ENCODE data around the gene DLL1. TPM values are rescaled to one million over a fixed set of nuclear protein-coding genes. Genes with fewer than 3 reads are reported as not detected.

Gene DLL1
- total RNA-seq, 1 donor from 2014 or later, result 3.0 TPM

GRCh38 chr6:170295510-170296422 is 4.9 kb upstream of the DLL1 start:
- peak; percentile 16 to 43 for DNase-seq (ENCODE audit: low read depth in 2 of 2)

DNA sequence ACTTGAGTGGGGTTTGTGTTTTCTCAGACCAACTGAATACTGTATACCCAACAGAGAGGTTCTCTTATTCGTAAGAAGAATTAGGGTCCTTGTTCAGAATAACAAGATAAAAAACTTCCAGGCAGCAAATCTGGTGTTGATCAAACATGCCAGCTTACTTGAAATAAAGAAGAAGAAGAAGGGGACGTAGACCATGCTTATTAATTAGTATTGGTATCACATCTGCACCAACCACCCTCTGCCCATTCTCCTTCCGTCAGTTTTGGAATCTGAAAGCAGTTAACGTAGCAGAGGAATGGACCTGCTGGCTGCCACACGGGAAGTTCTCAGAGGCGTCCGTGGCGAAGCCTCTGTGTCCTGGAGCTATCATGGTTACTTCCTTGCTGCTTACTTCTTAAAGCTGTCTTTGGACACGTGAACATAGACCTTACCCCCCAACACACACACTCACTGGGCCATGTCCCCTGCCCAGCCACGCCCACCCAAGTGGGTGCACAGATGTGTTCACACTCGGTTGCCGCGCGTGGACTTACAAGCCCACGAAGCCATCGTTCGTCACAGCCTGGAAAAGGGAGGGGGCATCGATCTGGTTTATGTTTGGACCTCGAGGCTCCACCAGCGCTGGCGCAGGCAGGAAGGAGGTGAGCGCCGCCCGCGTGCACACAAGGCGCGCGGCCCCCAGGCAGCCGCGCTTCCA is 4.1 kb upstream of the DLL1 start:
- DNase-seq (ENCODE audit: low read depth in 2 of 2), result no peak

DNA sequence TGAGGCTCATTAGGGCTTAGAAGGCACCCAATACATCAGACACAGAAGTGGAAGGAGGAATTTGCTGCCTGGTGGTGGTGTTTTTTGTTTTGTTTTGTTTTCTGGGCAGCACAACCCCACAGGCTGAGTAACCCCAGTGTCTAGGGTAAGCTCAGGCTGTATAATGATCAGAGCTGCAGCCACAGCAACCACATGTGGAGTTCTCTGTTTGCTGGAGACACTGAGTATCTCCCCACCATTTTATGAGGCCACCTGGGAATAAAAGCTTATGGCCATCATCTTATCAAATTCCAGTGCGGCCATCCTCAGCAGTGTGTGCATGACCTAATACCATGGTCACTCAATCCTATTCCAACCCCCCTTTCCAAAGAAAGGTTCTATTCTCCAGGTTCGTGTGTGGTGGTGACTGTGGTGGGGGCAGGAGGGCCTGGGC is 3.4 kb upstream of the DLL1 start:
- DNase-seq (ENCODE audit: low read depth in 2 of 2), result no peak

DNA sequence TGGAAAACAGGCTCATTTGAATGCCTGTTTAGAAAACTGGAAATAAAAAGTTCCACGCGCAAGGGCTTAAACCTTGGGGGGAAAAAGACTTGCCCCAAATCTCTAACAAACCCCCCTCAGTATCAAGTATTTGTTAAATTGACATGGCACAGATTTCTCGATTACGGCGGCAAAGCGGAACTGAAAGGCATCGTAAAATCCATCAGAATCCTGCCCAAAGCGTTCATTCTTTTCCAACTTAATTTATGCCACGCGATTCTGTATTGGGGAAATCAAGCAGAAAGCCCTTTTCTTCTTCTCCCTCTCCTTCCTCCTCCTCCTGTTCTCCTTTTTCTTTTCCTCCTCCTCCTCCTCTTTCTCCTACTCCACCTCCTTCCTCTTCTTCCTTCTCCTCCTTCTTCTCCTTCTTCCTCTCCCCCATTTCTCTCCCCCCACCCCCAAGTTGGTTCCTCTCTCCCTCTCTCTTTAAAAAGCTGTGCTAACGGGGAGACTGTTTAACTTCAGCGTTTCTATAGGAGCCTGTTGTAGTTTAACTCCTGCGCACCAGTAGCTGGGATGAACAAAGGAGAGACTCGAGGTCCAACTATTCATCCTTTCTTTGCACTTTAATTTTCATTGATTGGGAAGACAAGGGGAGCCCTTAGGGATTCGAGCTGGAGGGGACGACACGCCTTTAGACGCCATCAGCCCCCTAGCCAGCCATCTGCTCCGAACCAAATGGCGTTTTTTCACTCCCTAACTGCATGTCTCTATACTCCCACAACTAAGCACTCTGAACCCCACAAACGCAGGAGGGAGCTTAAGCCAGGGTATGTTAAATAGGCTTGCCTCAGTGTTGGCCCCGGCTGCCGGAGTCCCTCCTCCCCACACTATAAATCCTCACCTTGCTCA is 2.7 kb upstream of the DLL1 start:
- no peak for DNase-seq (ENCODE audit: low read depth in 2 of 2)

- DNase-seq (ENCODE audit: low read depth in 2 of 2), result no peak
Observed at GRCh38 chr6:170292407-170293158, 1.7 kb upstream of the DLL1 start.

GRCh38 chr6:170292111-170292406 is 1.2 kb upstream of the DLL1 start:
- DNase-seq (ENCODE audit: low read depth in 2 of 2), result no peak

- peak; percentile 47 to 80 for DNase-seq (ENCODE audit: low read depth in 2 of 2)
Observed at GRCh38 chr6:170291271-170292110, 613 bp upstream of the DLL1 start.

DNA sequence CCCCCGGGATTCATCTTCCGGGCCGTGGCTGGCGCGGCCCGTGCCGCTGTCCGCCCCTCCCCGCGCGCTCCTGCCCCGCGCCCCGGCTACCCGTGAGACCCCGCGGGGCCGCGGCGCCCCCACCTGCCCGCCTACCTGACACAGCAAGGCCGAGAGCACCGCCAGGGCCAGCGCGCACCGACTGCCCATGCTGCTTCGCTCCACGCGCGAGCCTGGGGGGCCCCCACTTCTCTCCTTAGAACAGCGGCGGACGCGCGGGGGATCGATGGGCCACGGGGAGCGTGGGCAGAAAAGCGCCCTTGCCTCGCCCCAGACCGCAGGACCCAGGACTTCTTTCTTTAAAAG is 955 bp downstream of the DLL1 start:
- no peak for DNase-seq (ENCODE audit: low read depth in 2 of 2)

DNA sequence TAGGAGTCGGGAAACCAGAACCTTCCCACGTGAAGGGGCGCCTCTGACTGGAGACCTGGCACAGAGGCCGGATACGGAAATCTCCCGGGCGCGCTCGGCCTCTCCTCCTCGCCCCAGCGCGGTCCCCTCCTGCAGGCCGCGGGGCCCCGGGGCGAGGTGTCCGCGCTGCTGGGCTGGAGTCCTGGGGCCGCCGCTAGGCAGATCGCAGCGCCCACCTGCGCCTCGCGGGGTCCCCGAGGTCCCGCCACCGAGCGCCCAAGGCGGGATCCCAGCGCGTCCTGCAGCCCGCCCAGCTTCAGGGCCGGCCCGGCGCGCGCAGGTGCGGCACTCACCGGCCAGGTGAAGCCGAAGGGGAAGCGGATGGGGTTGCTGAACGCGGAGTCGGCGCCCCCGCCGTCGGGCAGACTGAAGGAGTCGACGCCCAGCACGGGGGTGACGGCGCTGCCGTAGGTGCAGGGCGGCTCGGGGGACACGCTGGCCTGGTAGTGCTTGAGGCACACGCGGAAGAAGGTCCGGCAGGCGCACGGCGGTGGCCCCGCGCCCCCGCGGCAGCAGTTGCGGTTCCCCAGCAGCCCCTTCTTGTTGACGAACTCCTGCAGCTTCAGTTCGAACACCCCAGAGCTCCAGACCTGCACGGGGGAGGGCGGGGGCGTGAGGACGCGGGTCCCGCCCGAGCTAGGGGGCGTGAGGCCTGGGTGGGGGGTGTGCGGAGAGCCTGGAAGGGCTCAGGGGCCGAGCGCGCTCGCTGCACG is 1.5 kb downstream of the DLL1 start:
- DNase-seq (ENCODE audit: low read depth in 2 of 2), result peak in 1 of 2 donors; percentile 24

- DNase-seq (ENCODE audit: low read depth in 2 of 2), result no peak
Observed at GRCh38 chr6:170288852-170289179, 2.1 kb downstream of the DLL1 start.

DNA sequence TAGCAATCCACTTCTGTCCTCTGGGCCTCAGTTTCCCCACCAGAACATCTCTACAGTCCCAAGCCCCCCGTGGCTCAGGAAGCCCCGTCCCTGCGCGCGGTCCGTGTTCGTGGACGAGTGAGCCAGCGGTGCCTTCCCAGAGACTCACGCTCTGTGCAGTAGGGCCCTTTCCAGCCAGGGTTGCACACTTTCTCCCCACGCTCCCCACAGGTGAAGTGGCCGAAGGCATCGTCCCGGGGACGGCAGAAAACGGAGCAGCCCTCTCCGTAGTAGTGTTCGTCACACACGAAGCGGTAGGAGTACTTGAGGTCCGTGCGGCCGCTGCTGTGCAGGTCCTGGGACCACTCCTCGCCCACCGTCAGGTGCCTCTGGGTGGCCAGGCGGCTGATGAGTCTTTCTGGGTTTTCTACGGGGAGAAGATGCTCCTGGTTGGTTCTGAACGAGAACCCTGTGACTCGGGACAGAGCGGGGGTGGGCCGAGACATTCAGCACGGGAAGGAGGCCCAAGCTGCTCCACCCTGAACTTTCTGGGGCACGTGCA is 2.7 kb downstream of the DLL1 start:
- DNase-seq (ENCODE audit: low read depth in 2 of 2), result no peak

- peak; percentile 45 to 83 for DNase-seq (ENCODE audit: low read depth in 2 of 2)
Observed at GRCh38 chr6:170287371-170287876, 3.5 kb downstream of the DLL1 start.

DNA sequence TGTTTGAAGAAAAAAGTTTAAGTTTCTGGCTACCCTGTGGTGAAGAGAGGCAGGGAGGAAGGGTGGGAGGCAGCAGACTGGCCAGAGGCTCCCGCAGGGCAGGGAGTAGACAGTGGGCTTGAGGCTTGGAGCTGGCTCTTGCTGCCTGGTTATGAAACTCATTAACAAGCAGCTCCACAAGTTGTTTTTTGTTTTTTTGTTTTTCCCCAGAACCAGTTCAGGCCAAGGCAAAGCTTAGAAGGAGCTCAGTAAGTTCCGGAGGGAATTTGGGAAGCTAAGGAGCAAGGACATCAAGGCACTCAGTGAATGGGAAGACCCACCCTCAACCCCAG is 4.0 kb downstream of the DLL1 start:
- DNase-seq (ENCODE audit: low read depth in 2 of 2), result no peak

GRCh38 chr6:170286246-170286933 is 4.5 kb downstream of the DLL1 start:
- DNase-seq (ENCODE audit: low read depth in 2 of 2), result peak in 1 of 2 donors; percentile 58

- no peak for DNase-seq (ENCODE audit: low read depth in 2 of 2)
Observed at GRCh38 chr6:170285482-170285881, 5.4 kb downstream of the DLL1 start.

- no peak for DNase-seq (ENCODE audit: low read depth in 2 of 2)
Observed at GRCh38 chr6:170284866-170285469, 5.9 kb downstream of the DLL1 start.

DNA sequence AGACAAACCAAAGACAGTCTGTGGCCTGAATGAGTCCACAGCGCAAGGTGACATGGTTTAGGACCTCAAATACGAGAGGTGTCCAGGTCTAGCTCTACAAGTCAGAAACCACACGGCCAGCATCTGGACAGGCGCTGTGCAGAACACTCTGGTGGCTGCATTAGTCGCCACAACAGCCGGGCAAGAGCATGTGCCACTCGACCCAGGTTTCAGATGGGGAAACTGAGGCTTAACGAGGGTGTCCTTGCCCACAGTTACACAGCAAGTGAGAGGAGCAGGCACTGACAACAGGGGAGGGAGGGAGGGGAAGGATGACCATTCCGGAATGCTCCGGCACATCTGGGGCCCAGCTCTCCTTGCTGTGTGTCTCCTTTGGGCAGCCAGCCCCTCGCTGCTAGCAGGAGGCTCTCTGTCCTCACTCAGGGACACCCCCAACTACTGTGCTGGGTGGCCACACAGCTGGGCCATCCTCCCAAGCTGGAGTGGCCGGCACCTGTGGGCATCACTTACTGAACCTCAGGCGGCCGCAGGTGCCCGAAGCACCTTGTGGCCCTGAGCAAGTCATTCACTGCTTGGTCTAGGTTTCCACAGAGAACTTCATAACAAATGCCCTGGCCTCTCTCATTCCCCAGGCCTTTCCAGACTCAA is 6.6 kb downstream of the DLL1 start:
- DNase-seq (ENCODE audit: low read depth in 2 of 2), result no peak

All from lung microvascular endothelial cell (primary cell).